ENCODE measurements around the gene BPIFA3. TPM values are rescaled to one million over a fixed set of nuclear protein-coding genes. Genes with fewer than 3 reads are reported as not detected.

Gene BPIFA3
- total and polyA plus RNA-seq, 2 of the 13 experiments (the other 11 are each of a cell fraction or from before 2014, with no cell fraction given), result not detected

DNA sequence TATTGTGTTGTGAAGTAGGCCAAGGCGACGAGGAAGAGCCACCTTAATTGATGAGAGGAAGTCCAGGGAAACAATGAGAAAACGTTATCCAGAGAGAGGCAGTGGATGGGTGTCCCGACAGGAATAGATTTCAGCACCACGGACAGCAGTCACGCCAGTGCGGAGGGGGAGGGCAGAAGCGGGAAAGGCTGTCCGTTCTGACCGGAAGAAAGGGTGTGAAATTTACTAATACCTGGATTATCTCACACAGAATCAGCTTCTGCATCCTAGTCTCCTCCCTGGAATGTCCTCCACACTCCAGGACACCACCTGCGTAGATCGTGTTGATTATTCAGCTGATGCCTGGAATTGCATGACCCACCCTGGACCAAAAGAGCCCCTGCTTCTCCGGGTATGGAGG, 7.4 kb upstream of the BPIFA3 start (continued):
- TF ChIP-seq AKAP8 (CRISPR knock-in tag; IDR thresholded peaks at IDR 0.05), result no peak
- TF ChIP-seq, protein P1, sequence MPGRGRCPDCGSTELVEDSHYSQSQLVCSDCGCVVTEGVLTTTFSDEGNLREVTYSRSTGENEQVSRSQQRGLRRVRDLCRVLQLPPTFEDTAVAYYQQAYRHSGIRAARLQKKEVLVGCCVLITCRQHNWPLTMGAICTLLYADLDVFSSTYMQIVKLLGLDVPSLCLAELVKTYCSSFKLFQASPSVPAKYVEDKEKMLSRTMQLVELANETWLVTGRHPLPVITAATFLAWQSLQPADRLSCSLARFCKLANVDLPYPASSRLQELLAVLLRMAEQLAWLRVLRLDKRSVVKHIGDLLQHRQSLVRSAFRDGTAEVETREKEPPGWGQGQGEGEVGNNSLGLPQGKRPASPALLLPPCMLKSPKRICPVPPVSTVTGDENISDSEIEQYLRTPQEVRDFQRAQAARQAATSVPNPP (CRISPR knock-in tag; IDR thresholded peaks at IDR 0.05), result no peak
- TF ChIP-seq SALL2 (CRISPR knock-in tag; IDR thresholded peaks at IDR 0.05), result peak; percentile 99
- TF ChIP-seq ZNF768 (CRISPR knock-in tag; IDR thresholded peaks at IDR 0.05), result peak; percentile 37; the same call in 1 of the 2 replicates
- peak; percentile 94; the same call in 1 of the 2 replicates for TF ChIP-seq FOXK1 (CRISPR knock-in tag; IDR thresholded peaks at IDR 0.05; ENCODE audit: borderline replicate concordance, low read depth)
- TF ChIP-seq THYN1 (CRISPR knock-in tag; IDR thresholded peaks at IDR 0.05; ENCODE audit: borderline replicate concordance, low read depth), result no peak
- TF ChIP-seq NPAS2 (CRISPR knock-in tag; IDR thresholded peaks at IDR 0.05; ENCODE audit: borderline replicate concordance), result no peak
- TF ChIP-seq TEAD2 (CRISPR knock-in tag; IDR thresholded peaks at IDR 0.05), result peak; percentile 98
- TF ChIP-seq HNRNPLL (IDR thresholded peaks at IDR 0.05; ENCODE audit: low read depth, low read length, poor library complexity, severe bottlenecking), result no peak
- peak; percentile 95 for TF ChIP-seq ZMAT3 (CRISPR knock-in tag; conservative IDR thresholded peaks at IDR 0.05)
- TF ChIP-seq ZNF331 (CRISPR knock-in tag; IDR thresholded peaks at IDR 0.05), result peak; percentile 99
- TF ChIP-seq MBD4 (IDR thresholded peaks at IDR 0.05; ENCODE audit: borderline replicate concordance, low read length), result no peak
- peak; percentile 98 for TF ChIP-seq NFKBIZ (CRISPR knock-in tag; IDR thresholded peaks at IDR 0.05)
- peak; percentile 69 for TF ChIP-seq SP5 (CRISPR knock-in tag; IDR thresholded peaks at IDR 0.05; ENCODE audit: borderline replicate concordance, low read depth)
- TF ChIP-seq ZNF362 (CRISPR knock-in tag; IDR thresholded peaks at IDR 0.05; ENCODE audit: borderline replicate concordance), result 0 out of 2 replicates have a peak, but pooled peaks have one; percentile 39
- TF ChIP-seq HMG20B (CRISPR knock-in tag; conservative IDR thresholded peaks at IDR 0.05), result peak; percentile 87
- TF ChIP-seq CTCF (CRISPR knock-in tag; IDR thresholded peaks at IDR 0.05), result no peak; the same call in 1 of the 2 replicates
- TF ChIP-seq, protein P2, sequence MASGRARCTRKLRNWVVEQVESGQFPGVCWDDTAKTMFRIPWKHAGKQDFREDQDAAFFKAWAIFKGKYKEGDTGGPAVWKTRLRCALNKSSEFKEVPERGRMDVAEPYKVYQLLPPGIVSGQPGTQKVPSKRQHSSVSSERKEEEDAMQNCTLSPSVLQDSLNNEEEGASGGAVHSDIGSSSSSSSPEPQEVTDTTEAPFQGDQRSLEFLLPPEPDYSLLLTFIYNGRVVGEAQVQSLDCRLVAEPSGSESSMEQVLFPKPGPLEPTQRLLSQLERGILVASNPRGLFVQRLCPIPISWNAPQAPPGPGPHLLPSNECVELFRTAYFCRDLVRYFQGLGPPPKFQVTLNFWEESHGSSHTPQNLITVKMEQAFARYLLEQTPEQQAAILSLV (CRISPR knock-in tag; IDR thresholded peaks at IDR 0.05; ENCODE audit: borderline replicate concordance), result peak; percentile 68; the same call in 1 of the 2 replicates
- TF ChIP-seq CENPX (CRISPR knock-in tag; IDR thresholded peaks at IDR 0.05), result no peak
- TF ChIP-seq, protein P3, sequence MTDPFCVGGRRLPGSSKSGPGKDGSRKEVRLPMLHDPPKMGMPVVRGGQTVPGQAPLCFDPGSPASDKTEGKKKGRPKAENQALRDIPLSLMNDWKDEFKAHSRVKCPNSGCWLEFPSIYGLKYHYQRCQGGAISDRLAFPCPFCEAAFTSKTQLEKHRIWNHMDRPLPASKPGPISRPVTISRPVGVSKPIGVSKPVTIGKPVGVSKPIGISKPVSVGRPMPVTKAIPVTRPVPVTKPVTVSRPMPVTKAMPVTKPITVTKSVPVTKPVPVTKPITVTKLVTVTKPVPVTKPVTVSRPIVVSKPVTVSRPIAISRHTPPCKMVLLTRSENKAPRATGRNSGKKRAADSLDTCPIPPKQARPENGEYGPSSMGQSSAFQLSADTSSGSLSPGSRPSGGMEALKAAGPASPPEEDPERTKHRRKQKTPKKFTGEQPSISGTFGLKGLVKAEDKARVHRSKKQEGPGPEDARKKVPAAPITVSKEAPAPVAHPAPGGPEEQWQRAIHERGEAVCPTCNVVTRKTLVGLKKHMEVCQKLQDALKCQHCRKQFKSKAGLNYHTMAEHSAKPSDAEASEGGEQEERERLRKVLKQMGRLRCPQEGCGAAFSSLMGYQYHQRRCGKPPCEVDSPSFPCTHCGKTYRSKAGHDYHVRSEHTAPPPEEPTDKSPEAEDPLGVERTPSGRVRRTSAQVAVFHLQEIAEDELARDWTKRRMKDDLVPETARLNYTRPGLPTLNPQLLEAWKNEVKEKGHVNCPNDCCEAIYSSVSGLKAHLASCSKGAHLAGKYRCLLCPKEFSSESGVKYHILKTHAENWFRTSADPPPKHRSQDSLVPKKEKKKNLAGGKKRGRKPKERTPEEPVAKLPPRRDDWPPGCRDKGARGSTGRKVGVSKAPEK (CRISPR knock-in tag; IDR thresholded peaks at IDR 0.05; ENCODE audit: borderline replicate concordance), result peak; percentile 76; the same call in 1 of the 2 replicates
- 0 out of 2 replicates have a peak, but pooled peaks have one; percentile 42 for TF ChIP-seq RAD21 (CRISPR knock-in tag; IDR thresholded peaks at IDR 0.05)
- peak; percentile 87; the same call in 1 of the 2 replicates for TF ChIP-seq KDM3A (CRISPR knock-in tag; IDR thresholded peaks at IDR 0.05; ENCODE audit: low read depth)
- TF ChIP-seq ZNF660 (CRISPR knock-in tag; IDR thresholded peaks at IDR 0.05; ENCODE audit: borderline replicate concordance, low read depth), result 0 out of 2 replicates have a peak, but pooled peaks have one; percentile 67

Measured in HepG2 (cell line).